HepG2 (cell line): Measurements from ENCODE around the gene TOMM40L. TPM values are rescaled to one million over a fixed set of nuclear protein-coding genes. Genes with fewer than 3 reads are reported as not detected.
A peak's percentile ranks its signal among the peaks of the same experiment; 100 is the strongest.

Experiments
- ARID4A ChIP-seq: sonication (generic); formaldehyde crosslinking; IDR thresholded peaks from 2 replicates; pipeline ENCODE4 v1.5.0; 2020; ENCODE audit warnings: mild to moderate bottlenecking, missing genetic modification reagents, borderline replicate concordance
- ATM ChIP-seq: fragments of 450-650 bp; IDR thresholded peaks from 2 replicates; pipeline ENCODE4 v1.7.1; 2017; ENCODE audit warnings: mild to moderate bottlenecking, borderline replicate concordance
- HMGXB4 ChIP-seq, 2 experiments: sonication (generic) in 1 of 2; formaldehyde crosslinking in 1 of 2; IDR thresholded peaks; 2 replicates each; pipeline versions ENCODE4 v1.4.0 to v1.6.1; 2018 to 2020; ENCODE audit warnings: missing genetic modification reagents in 2 of 2, borderline replicate concordance in 1 of 2, low read depth in 1 of 2, mild to moderate bottlenecking in 1 of 2, missing biosample characterization in 1 of 2
- HOXA3 ChIP-seq: sonication (generic); formaldehyde crosslinking; IDR thresholded peaks from 2 replicates; pipeline ENCODE4 v1.5.0; 2020; ENCODE audit warnings: missing genetic modification reagents
- KDM2A ChIP-seq: sonication (generic); formaldehyde crosslinking; IDR thresholded peaks from 2 replicates; pipeline ENCODE4 v1.4.0; 2020; ENCODE audit warnings: low read depth, missing genetic modification reagents, borderline replicate concordance
- MLX ChIP-seq: IDR thresholded peaks from 2 replicates; pipeline ENCODE4 v1.6.1; 2016
- NCOA2 ChIP-seq: sonication (generic); formaldehyde crosslinking; IDR thresholded peaks from 2 replicates; pipeline ENCODE4 v1.8.0; 2022; ENCODE audit warnings: inconsistent platforms
- PBX2 ChIP-seq: IDR thresholded peaks from 2 replicates; pipeline ENCODE4 v1.6.1; 2016; ENCODE audit warnings: control low read depth
- PHF5A ChIP-seq: IDR thresholded peaks from one replicate; pipeline ENCODE4 v1.6.1; 2018; ENCODE audit warnings: low read depth, missing genetic modification reagents; ENCODE audit not compliant: unreplicated experiment
- POGZ ChIP-seq: sonication (generic); formaldehyde crosslinking; IDR thresholded peaks from 2 replicates; pipeline ENCODE4 v1.4.0; 2020; ENCODE audit warnings: mild to moderate bottlenecking, missing genetic modification reagents
- STAG1 ChIP-seq: sonication (generic); formaldehyde crosslinking; IDR thresholded peaks from 2 replicates; pipeline ENCODE4 v1.4.0; 2020; ENCODE audit warnings: missing genetic modification reagents
- ZGPAT ChIP-seq: IDR thresholded peaks from 2 replicates; pipeline ENCODE4 v1.6.1; 2016; ENCODE audit warnings: mild to moderate bottlenecking
- ZNF547 ChIP-seq: sonication (generic); formaldehyde crosslinking; IDR thresholded peaks from 2 replicates; pipeline ENCODE4 v1.5.1; 2020; ENCODE audit warnings: mild to moderate bottlenecking, missing genetic modification reagents
- polyA plus RNA-seq, 8 experiments: library from polyadenylated mRNA; depleted of rRNA in 3 of 8; stranded (reverse) in 7 of 8; unstranded in 1 of 8; fragments of >200 nt; fragmentation: Illumina TruSeq in 4 of 8; extraction: Trizol in 4 of 8; gene quantifications; 2 replicates each; pipeline versions ENCODE4 v1.2.1 to v1.2.3, GENCODE V29; 2011 to 2016; ENCODE audit warnings: low read depth in 4 of 8, missing spikeins in 1 of 8, mixed read lengths in 1 of 8; ENCODE audit not compliant: insufficient read depth in 1 of 8
- total RNA-seq, 5 experiments: library from RNA; depleted of rRNA; stranded (reverse); fragments of >200 nt; fragmentation: Illumina TruSeq; extraction: Trizol; gene quantifications; 2 replicates each; pipeline ENCODE4 v1.2.3, GENCODE V29; 2016; ENCODE audit warnings: low read depth in 1 of 5
- TF ChIP-seq, protein P1 (sequence below): IDR thresholded peaks from 2 replicates; pipeline ENCODE4 v1.6.1; 2016; ENCODE audit warnings: missing genetic modification reagents, missing compliant biosample characterization

Gene TOMM40L
- total and polyA plus RNA-seq, 2 of the 13 experiments (the other 11 are each of a cell fraction or from before 2014, with no cell fraction given): 14.1 to 26.2 TPM

- TF ChIP-seq ZNF547 (CRISPR knock-in tag): 0 out of 2 replicates have a peak, but pooled peaks have one; percentile 6
- peak; percentile 51 for TF ChIP-seq STAG1 (CRISPR knock-in tag)
- no peak for TF ChIP-seq MLX (CRISPR knock-in tag)
- TF ChIP-seq, protein P1, sequence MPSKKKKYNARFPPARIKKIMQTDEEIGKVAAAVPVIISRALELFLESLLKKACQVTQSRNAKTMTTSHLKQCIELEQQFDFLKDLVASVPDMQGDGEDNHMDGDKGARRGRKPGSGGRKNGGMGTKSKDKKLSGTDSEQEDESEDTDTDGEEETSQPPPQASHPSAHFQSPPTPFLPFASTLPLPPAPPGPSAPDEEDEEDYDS (CRISPR knock-in tag): peak; percentile 94
- TF ChIP-seq KDM2A: peak; percentile 17; the same call in 1 of the 2 replicates
- 0 out of 2 replicates have a peak, but pooled peaks have one; percentile 5 for TF ChIP-seq NCOA2
- TF ChIP-seq ZGPAT (CRISPR knock-in tag): peak; percentile 35
- TF ChIP-seq HOXA3 (CRISPR knock-in tag): peak; percentile 71; the same call in 1 of the 2 replicates
- TF ChIP-seq ATM: no peak
- peak; percentile 63 for TF ChIP-seq PHF5A (CRISPR knock-in tag)
- peak; percentile 67 to 88; a peak in 3 of 4 replicates for TF ChIP-seq HMGXB4 (CRISPR knock-in tag; IDR thresholded peaks at IDR 0.05; ENCODE audit: borderline replicate concordance in 1 of 2, low read depth in 1 of 2)
- TF ChIP-seq POGZ (CRISPR knock-in tag): peak; percentile 57; the same call in 1 of the 2 replicates
- TF ChIP-seq ARID4A (CRISPR knock-in tag): peak; percentile 58; the same call in 1 of the 2 replicates
- TF ChIP-seq PBX2 (CRISPR knock-in tag): peak; percentile 95
Measured at GRCh38 chr1:161225534-161226319, at the start of gene TOMM40L (continued).
